PC-9 (cell line): ENCODE measurements around the gene ERVW-1. TPM values are rescaled to one million over a fixed set of nuclear protein-coding genes. Genes with fewer than 3 reads are reported as not detected.

Experiments used
- BruUV-seq: library from RNA; stranded (reverse); fragments of 400-500 nt; replicated peaks from 2 replicates; lab custom pipeline; 2021; lab: Mats Ljungman, UMichigan
- CTCF ChIA-PET: fragments of 300-600 bp; sonication (Branson Sonifier 250); formaldehyde crosslinking; loops from one replicate; lab custom pipeline; 2022; ENCODE audit warnings: antibody characterized with exemption; lab: Charles Lee
- POLR2A ChIA-PET: fragments of 300-600 bp; sonication (Branson Sonifier 250); formaldehyde crosslinking; loops from one replicate; lab custom pipeline; 2022; ENCODE audit warnings: antibody characterized with exemption; ENCODE audit not compliant: unreplicated experiment; lab: Charles Lee
- DNase-seq, 2 experiments: peaks; one replicate each; pipeline versions ENCODE4 v3.0.0 to v3.0.0-alpha.2; 2015 to 2022; ENCODE audit warnings: mixed read lengths in 1 of 2
- H2AFZ ChIP-seq: fragments of 200-600 bp; sonication (generic); 2 replicates; pipeline ENCODE4 v1.8.1; 2017; ENCODE audit warnings: antibody characterized with exemption
- H3F3A ChIP-seq: fragments of 200-600 bp; sonication (generic); 2 replicates; pipeline ENCODE4 v1.8.1; 2017; ENCODE audit warnings: antibody characterized with exemption, mild to moderate bottlenecking, low read depth; ENCODE audit not compliant: insufficient read depth
- H3K27ac ChIP-seq: fragments of 200-600 bp; sonication (generic); 2 replicates; pipeline ENCODE4 v1.6.1; 2016; ENCODE audit warnings: mixed run types
- H3K27me3 ChIP-seq: fragments of 200-600 bp; sonication (generic); 2 replicates; pipeline ENCODE4 v1.6.1; 2016; ENCODE audit warnings: low read depth, mixed run types; ENCODE audit not compliant: insufficient read depth
- H3K36me3 ChIP-seq: fragments of 200-600 bp; sonication (generic); 2 replicates; pipeline ENCODE4 v1.6.1; 2016; ENCODE audit warnings: low read depth, mixed run types
- H3K4me1 ChIP-seq: fragments of 200-600 bp; sonication (generic); replicated peaks from 2 replicates; pipeline ENCODE4 v1.6.1; 2016; ENCODE audit warnings: mixed run types; ENCODE audit not compliant: insufficient read depth
- H3K4me2 ChIP-seq: fragments of 200-600 bp; sonication (generic); 2 replicates; pipeline ENCODE4 v1.6.1; 2017; ENCODE audit warnings: mixed run types
- H3K4me3 ChIP-seq: fragments of 200-600 bp; sonication (generic); 2 replicates; pipeline ENCODE4 v1.6.1; 2016; ENCODE audit warnings: mixed run types
- H3K79me2 ChIP-seq: fragments of 200-600 bp; sonication (generic); 2 replicates; pipeline ENCODE4 v1.6.1; 2017; ENCODE audit warnings: low read depth, mixed run types
- H3K9me2 ChIP-seq: fragments of 200-600 bp; sonication (generic); 2 replicates; pipeline ENCODE4 v1.8.1; 2017; ENCODE audit warnings: mild to moderate bottlenecking; ENCODE audit not compliant: insufficient read depth
- H3K9me3 ChIP-seq: fragments of 200-600 bp; sonication (generic); 2 replicates; pipeline ENCODE4 v1.8.1; 2016; ENCODE audit warnings: low read depth; ENCODE audit not compliant: insufficient read depth
- H4K20me1 ChIP-seq: fragments of 200-600 bp; sonication (generic); 2 replicates; pipeline ENCODE4 v1.8.1; 2017; ENCODE audit not compliant: insufficient read depth
- EZH2 ChIP-seq: fragments of 200-600 bp; sonication (generic); IDR thresholded peaks from 2 replicates; pipeline ENCODE4 v1.8.0; 2017; ENCODE audit warnings: antibody characterized with exemption, low read depth
- intact Hi-C: fragments of 100-400 bp; cut with micrococcal nuclease; formaldehyde crosslinking; loops from one replicate; pipeline ENCODE4 v1.10.0; 2022; ENCODE audit not compliant: unreplicated experiment
- total RNA-seq: library from RNA; stranded (reverse); gene quantifications from 2 replicates; pipeline ENCODE4 v1.2.3, GENCODE V29; 2021
- TF ChIP-seq, protein P1 (sequence below): fragments of 200-600 bp; sonication (generic); conservative IDR thresholded peaks from 2 replicates; pipeline ENCODE4 v1.6.1; 2017; ENCODE audit warnings: mixed run types, antibody characterized with exemption, mild to moderate bottlenecking, moderate library complexity

Gene ERVW-1
- total RNA-seq, 1 experiment from 2014 or later = not detected

GRCh38 chr7:92506363-92506762, 28.6 kb upstream of the ERVW-1 start:
- POLR2A ChIA-PET = interaction anchor here (0.7 kb wide), 1 partner anchor 266 kb away, joined by 3 read pairs; no protein-coding TSS in a partner anchor
- Histone ChIP-seq H3K36me3 (no peaks in the 10 kb centered on the region; the same call in 1 of the 2 replicates), H3K4me2 (no peak overlapping the region), H2AFZ (no peak overlapping the region), H3K27ac (no peak overlapping the region), H3K9me2 (no peaks in the 10 kb centered on the region), H3F3A (no peaks in the 10 kb centered on the region), H3K9me3 (no peaks in the 10 kb centered on the region), H3K79me2 (no peaks in the 10 kb centered on the region), H3K4me1 (no peaks in the 10 kb centered on the region), H3K27me3 (no peaks in the 10 kb centered on the region), H4K20me1 (no peaks in the 10 kb centered on the region), H3K4me3 (no peak overlapping the region)
- CTCF ChIA-PET = no interaction called here
- no TSS peak for BruUV-seq
- no peak for DNase-seq
- no peak for TF ChIP-seq EZH2
- TF ChIP-seq, protein P1, sequence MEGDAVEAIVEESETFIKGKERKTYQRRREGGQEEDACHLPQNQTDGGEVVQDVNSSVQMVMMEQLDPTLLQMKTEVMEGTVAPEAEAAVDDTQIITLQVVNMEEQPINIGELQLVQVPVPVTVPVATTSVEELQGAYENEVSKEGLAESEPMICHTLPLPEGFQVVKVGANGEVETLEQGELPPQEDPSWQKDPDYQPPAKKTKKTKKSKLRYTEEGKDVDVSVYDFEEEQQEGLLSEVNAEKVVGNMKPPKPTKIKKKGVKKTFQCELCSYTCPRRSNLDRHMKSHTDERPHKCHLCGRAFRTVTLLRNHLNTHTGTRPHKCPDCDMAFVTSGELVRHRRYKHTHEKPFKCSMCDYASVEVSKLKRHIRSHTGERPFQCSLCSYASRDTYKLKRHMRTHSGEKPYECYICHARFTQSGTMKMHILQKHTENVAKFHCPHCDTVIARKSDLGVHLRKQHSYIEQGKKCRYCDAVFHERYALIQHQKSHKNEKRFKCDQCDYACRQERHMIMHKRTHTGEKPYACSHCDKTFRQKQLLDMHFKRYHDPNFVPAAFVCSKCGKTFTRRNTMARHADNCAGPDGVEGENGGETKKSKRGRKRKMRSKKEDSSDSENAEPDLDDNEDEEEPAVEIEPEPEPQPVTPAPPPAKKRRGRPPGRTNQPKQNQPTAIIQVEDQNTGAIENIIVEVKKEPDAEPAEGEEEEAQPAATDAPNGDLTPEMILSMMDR = no peak
- intact Hi-C loops = no loop called here

DNA sequence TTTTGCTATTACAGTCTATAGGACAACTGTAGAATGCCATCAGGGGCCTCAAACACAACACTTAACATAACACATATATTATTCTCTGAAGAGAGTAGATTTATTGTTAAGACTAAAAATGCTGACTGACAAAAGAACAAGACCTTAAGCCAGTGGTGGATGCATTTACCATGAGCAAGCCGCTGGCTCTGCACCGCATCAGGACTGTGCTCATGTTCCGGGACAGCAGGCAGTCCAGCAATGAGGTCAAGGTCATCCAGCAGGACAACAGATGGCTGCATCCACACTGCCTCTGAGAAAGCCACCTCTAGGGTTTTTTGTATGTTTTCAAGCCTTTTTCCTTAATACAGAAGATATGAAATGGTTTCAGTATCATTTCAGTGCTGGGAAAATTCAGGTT, 26.8 kb upstream of the ERVW-1 start:
- Histone ChIP-seq H3K27me3 (no peaks in the 10 kb centered on the region), H3K4me1 (no peaks in the 10 kb centered on the region), H3K27ac (no peak overlapping the region), H3K4me2 (no peak overlapping the region), H3K9me2 (no peaks in the 10 kb centered on the region), H2AFZ (no peak overlapping the region), H3F3A (no peaks in the 10 kb centered on the region), H3K9me3 (no peaks in the 10 kb centered on the region), H3K79me2 (no peaks in the 10 kb centered on the region), H4K20me1 (no peaks in the 10 kb centered on the region), H3K4me3 (no peak overlapping the region), H3K36me3 (no peaks in the 10 kb centered on the region)
- no TSS peak for BruUV-seq
- ChIA-PET POLR2A (no interaction called here), CTCF (no interaction called here)
- no peak for DNase-seq
- TF ChIP-seq EZH2 = no peak
- TF ChIP-seq, protein P1 = no peak
- intact Hi-C loops = no loop called here

DNA sequence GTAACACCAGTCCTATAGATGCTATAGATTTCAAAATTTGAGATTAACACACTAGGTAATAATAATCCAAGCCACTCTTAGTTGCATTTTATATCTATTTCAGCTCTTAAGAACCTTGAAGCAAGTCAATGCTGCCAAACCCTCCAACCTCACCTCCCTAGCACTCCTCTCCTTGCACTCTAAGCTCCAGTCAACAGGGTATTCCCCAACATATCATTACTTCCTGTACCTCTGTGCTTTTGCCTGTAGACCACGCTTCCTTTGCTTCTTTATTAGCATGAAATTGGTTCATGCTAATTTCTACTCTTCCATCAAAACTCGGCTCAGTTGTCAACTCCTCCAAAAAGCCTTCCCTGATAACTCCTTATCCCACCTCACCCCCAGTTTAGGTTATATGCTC, 26.0 kb upstream of the ERVW-1 start:
- ChIA-PET CTCF (no interaction called here), POLR2A (no interaction called here)
- TF ChIP-seq, protein P1 = no peak
- no peak for TF ChIP-seq EZH2
- H3K36me3 ChIP-seq = no peaks in the 10 kb centered on the region
- no peak overlapping the region for H3K27ac ChIP-seq
- H3K79me2 ChIP-seq = no peaks in the 10 kb centered on the region
- no peak overlapping the region for H2AFZ ChIP-seq
- H3K4me1 ChIP-seq = no peaks in the 10 kb centered on the region
- no peaks in the 10 kb centered on the region for H4K20me1 ChIP-seq
- no peak overlapping the region for H3K4me3 ChIP-seq
- H3K9me2 ChIP-seq = no peaks in the 10 kb centered on the region
- no peak for DNase-seq
- no peaks in the 10 kb centered on the region for H3F3A ChIP-seq
- no peaks in the 10 kb centered on the region for H3K9me3 ChIP-seq
- H3K4me2 ChIP-seq = no peak overlapping the region
- intact Hi-C loops = no loop called here
- H3K27me3 ChIP-seq = no peaks in the 10 kb centered on the region
- BruUV-seq = no TSS peak
